Lower leg skin (tissue), 4 donors: ENCODE results near the gene CALCOCO1. TPM values are rescaled to one million over a fixed set of nuclear protein-coding genes. Genes with fewer than 3 reads are reported as not detected.
"Not testable (repeated sequence)": the region's sequence is repeated elsewhere in the genome, so short reads cannot be mapped to it uniquely, and the experiment has no call there.

Source experiments
- DNase-seq, 2 donors: peaks; one replicate each; pipeline ENCODE4 v3.0.0-alpha.2; 2019; ENCODE audit warnings: low spot score in 2 of 2
- H3K4me3 ChIP-seq: fragments of 200-600 bp; sonication (generic); 2 replicates; pipeline ENCODE4 v1.5.1; 2017; ENCODE audit warnings: mild to moderate bottlenecking, low read depth; ENCODE audit not compliant: poor library complexity, severe bottlenecking
- POLR2A ChIP-seq, 2 donors: fragments of 450-650 bp; IDR thresholded peaks; one replicate each; pipeline ENCODE4 v1.6.1; 2016 to 2017; ENCODE audit warnings: antibody characterized with exemption in 2 of 2, mild to moderate bottlenecking in 1 of 2, moderate library complexity in 1 of 2
- WGBS, 2 donors: methylation state at CpG; one replicate each; pipeline ENCODE4 v1.1.5; 2018; 5-methylcytosine and 5-hydroxymethylcytosine counted together
- intact Hi-C: fragments of 100-400 bp; cut with DNase I; formaldehyde crosslinking; loops from one replicate; pipeline ENCODE4 v1.15.0; 2023; ENCODE audit warnings: low total_unique reads
- total RNA-seq, 4 donors: library from RNA; depleted of rRNA; stranded (reverse); fragments of >200 nt; gene quantifications; one replicate each; pipeline ENCODE4 v1.1.0, GENCODE V29; 2016
- TF ChIP-seq, protein P1 (sequence below), 3 donors: fragments of 450-650 bp; IDR thresholded peaks; one replicate each; pipeline ENCODE4 v1.5.1; 2016; ENCODE audit warnings: antibody characterized with exemption in 3 of 3, mild to moderate bottlenecking in 3 of 3, moderate library complexity in 2 of 3

CALCOCO1 gene
- total RNA-seq, 4 donors from 2014 or later, result 313 to 432 (median 391) TPM

DNA sequence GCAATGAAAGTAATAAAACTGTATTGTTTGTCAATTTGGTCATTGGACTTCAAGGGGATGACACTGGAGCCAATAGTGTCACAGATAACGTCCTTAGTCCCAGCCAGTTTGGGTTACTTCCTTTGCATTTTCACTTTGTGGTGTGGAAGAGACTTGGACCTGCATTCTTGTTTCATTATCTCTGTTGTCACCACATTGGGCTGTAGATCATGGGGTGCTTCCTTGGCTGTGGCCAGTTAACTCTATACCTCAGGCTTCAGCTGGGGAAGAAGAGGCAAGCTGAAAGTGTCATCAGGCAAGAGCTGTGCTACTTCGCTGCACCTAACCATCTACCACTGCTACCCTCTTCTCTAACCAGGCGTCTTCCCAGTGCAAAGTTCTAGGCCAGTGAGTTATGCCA, 39.6 kb upstream of the CALCOCO1 start:
- intact Hi-C loops, result no loop called here
- TF ChIP-seq, protein P1, sequence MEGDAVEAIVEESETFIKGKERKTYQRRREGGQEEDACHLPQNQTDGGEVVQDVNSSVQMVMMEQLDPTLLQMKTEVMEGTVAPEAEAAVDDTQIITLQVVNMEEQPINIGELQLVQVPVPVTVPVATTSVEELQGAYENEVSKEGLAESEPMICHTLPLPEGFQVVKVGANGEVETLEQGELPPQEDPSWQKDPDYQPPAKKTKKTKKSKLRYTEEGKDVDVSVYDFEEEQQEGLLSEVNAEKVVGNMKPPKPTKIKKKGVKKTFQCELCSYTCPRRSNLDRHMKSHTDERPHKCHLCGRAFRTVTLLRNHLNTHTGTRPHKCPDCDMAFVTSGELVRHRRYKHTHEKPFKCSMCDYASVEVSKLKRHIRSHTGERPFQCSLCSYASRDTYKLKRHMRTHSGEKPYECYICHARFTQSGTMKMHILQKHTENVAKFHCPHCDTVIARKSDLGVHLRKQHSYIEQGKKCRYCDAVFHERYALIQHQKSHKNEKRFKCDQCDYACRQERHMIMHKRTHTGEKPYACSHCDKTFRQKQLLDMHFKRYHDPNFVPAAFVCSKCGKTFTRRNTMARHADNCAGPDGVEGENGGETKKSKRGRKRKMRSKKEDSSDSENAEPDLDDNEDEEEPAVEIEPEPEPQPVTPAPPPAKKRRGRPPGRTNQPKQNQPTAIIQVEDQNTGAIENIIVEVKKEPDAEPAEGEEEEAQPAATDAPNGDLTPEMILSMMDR (IDR thresholded peaks at IDR 0.05), result no peak
- no peak for TF ChIP-seq POLR2A (IDR thresholded peaks at IDR 0.05)
- H3K4me3 ChIP-seq, result no peak overlapping the region
- DNase-seq, result no peak
- WGBS, 2 donors, result 77 to 89% methylated on average over 3 of the region's 3 CpGs

- WGBS, 2 donors, result 87 to 94% methylated on average over 2 of the region's 2 CpGs
- TF ChIP-seq, protein P1 (IDR thresholded peaks at IDR 0.05), result no peak
- intact Hi-C loops, result no loop called here
- no peak overlapping the region for H3K4me3 ChIP-seq
- no peak for DNase-seq
Observed at GRCh38 chr12:53765891-53766290, 38.6 kb upstream of the CALCOCO1 start.

GRCh38 chr12:53764615-53765014, 37.4 kb upstream of the CALCOCO1 start:
- DNase-seq, result no peak
- H3K4me3 ChIP-seq, result no peak overlapping the region
- TF ChIP-seq, protein P1 (IDR thresholded peaks at IDR 0.05), result no peak
- TF ChIP-seq POLR2A (IDR thresholded peaks at IDR 0.05), result no peak
- 89 to 92% methylated on average over 4 of the region's 4 CpGs for WGBS, 2 donors
- intact Hi-C loops, result no loop called here

DNA sequence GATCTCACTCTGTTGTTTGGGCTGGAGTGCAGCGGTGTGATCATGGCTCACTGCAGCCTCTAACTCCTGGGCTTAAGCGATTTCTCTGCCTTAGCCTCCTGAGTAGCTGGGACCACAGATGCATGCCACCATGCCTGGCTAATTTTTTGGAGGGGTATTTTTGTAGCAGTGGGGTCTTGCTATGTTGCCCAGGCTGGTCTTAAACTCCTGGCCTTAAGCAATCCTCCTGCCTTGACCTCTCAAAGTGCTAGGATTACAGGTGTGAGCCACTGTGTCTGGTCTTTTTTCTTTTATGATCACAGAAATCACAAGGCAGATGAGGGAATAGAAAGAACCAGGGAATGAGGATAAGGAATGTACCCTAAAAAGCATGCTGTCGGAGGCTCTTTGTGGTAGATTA, 35.5 kb upstream of the CALCOCO1 start:
- H3K4me3 ChIP-seq, DNase-seq, intact Hi-C loops: not testable (repeated sequence)
- WGBS, 2 donors, result 93 to 98% methylated on average over 3 of the region's 3 CpGs

DNA sequence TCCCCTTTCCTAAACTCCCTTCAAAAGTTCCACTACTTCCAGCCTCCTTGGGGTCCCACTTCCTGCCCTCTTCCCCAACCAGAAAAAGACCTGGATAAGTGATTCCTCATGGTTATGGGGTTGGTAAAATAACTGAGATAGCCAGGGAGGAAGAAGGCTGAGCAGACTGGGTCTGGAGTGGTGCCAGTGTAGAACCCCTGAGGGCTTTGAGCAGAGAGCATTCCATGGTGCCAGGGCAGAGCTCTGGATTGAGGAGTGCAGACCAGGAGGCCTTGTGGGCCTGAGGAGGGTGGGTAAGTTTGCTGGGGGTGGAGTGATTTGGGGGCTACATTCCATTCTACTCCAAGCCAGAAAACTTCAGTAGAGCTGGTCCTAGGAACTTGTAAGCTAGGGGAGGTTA, 34.1 kb upstream of the CALCOCO1 start:
- no peak for DNase-seq
- intact Hi-C loops, result no loop called here
- TF ChIP-seq, protein P1 (IDR thresholded peaks at IDR 0.05), result no peak
- no peak for TF ChIP-seq POLR2A (IDR thresholded peaks at IDR 0.05)
- H3K4me3 ChIP-seq, result no peak overlapping the region

DNA sequence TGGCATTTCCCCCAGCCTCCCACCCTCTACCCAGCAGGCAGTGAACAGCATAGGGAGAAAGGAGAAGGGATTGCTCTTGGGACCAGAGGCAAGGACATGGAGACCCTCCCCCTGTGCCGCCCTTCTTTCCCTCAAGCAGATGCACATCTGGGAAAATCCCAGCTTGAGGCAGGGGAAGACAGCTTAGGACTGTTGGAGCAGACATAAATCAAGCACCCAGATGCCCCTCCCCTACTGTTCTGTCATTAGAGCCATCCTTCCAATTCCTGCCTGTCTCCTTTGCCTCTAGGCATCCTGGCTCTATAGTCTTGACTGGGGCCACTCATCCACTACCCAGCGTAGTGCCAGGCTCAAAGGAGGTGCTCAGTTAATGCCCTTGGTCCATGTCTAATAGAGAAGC, 32.0 kb upstream of the CALCOCO1 start:
- no peak overlapping the region for H3K4me3 ChIP-seq
- TF ChIP-seq POLR2A (IDR thresholded peaks at IDR 0.05), result no peak
- TF ChIP-seq, protein P1 (IDR thresholded peaks at IDR 0.05), result no peak
- 37 to 64% methylated on average over 2 of the region's 2 CpGs for WGBS, 2 donors
- DNase-seq, result no peak
- intact Hi-C loops, result no loop called here
